Measurements from ENCODE around the gene PCDH9.

Gene PCDH9

GRCh38 chr13:66977161-66977560, 253.0 kb downstream of the PCDH9 start:
- TF ChIP-seq, protein P1, sequence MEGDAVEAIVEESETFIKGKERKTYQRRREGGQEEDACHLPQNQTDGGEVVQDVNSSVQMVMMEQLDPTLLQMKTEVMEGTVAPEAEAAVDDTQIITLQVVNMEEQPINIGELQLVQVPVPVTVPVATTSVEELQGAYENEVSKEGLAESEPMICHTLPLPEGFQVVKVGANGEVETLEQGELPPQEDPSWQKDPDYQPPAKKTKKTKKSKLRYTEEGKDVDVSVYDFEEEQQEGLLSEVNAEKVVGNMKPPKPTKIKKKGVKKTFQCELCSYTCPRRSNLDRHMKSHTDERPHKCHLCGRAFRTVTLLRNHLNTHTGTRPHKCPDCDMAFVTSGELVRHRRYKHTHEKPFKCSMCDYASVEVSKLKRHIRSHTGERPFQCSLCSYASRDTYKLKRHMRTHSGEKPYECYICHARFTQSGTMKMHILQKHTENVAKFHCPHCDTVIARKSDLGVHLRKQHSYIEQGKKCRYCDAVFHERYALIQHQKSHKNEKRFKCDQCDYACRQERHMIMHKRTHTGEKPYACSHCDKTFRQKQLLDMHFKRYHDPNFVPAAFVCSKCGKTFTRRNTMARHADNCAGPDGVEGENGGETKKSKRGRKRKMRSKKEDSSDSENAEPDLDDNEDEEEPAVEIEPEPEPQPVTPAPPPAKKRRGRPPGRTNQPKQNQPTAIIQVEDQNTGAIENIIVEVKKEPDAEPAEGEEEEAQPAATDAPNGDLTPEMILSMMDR (IDR thresholded peaks at IDR 0.05): no peak

DNA sequence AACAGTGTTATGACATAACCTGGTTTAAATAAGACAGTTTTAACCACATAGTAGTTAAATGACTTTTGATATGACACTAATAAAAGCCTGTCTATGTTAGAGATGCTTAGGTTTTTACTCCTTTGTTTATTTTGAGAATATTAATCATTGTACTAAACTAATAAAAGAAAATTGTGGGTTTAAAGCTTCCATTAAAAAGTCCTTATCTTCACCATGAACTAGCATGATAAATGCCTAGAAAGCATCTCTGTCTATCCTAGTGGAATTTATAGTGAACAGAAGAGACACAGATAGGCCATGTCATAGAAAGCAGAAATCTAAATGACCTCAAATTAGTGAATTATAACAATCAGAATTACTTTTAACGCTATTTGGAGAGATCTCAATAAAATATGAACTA, 255.2 kb downstream of the PCDH9 start:
- TF ChIP-seq, protein P1 (IDR thresholded peaks at IDR 0.05): no peak

DNA sequence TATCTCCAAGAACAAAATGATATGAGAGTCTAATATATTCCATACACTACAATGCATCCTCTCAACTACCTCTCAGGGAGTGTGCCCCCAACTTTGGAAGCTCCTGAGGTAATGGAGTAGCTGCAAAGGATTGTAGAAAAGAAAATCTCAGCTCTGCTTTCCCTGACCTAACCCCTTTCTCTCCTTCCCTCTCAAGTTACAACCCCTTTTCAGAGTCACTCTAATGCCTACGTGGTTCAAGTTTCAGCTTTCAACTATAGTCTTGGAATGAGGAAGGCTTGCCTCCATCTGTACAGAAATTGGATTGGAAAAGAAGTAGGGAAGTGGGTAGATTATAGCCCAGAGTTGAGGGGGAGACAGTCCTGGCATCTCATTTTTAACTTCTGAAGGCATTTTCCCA, 256.0 kb downstream of the PCDH9 start:
- TF ChIP-seq, protein P1 (IDR thresholded peaks at IDR 0.05): no peak

DNA sequence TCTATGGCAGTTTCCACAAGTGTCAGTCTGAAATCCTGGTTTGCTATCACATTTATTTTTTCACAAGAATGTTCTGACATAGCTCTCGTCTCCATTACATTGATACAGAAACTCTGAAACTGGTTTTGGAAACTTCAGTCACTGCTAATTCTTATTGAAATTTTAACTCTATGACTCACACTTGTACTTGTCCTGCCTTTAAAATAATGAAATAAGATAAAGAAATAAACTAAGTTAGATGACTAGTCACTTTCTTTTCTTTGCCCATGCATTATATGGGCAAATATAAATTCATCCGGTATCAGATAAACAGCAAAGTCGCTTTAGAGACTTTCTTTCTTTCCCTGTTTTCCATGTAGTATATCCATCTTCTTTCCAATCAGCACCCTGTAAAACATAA, 257.5 kb downstream of the PCDH9 start:
- TF ChIP-seq, protein P1 (IDR thresholded peaks at IDR 0.05): no peak

DNA sequence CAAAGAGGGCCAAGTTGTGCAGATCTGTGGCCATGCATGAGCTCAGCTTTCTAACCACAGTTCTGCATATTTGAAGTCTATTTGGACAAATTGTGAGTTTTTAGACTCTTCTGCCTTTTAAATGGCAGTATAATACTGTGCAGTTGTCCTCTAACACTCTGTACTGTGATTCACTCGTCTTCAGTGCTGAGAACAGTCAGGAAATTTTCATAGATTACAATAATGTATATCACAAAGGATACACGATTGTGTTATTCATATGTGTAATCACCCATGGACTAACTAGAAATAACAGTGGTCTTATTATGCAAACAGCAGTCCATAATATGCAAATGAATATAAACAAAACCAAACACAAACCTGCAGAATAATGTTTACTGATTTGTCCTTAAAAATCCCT, 259.1 kb downstream of the PCDH9 start:
- TF ChIP-seq, protein P1 (IDR thresholded peaks at IDR 0.05): no peak

- TF ChIP-seq, protein P1 (IDR thresholded peaks at IDR 0.05): no peak
Observed at GRCh38 chr13:66969291-66969690, 260.8 kb downstream of the PCDH9 start.

DNA sequence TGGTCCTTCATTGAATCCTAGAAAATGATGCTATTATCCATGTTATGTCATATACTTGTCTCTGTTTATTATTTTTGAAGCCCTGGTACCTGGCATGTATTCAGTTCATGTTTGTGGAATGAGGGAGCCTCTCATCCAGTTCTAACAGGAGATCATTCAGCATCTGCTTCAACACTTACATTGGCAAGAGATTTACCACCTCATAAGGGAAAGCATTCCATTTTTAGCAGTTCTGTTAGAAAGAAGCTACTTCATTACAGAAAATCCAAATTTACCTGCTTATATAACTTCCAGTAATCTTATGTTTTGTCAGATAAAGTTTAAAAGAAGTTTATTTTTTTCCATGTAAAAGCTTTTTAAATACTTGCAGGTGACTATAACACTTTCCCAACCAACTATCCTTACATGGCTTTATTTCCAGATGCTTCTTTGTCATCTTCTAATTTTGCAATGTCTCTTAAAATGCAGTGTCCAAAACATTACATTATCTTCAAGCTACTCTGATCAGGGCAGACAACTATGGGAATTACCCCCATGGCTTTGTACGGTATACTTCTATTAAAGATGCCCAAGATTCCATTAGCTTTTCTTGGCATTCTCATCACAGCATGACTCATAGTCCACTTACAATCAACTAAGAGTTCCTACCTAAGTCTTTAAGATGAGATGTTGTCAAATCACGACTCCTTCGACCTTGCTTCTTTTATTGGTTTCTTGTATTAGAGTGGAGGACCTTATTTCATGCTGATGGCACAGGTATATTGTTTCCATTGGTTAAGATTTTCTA, 262.1 kb downstream of the PCDH9 start:
- TF ChIP-seq, protein P1 (IDR thresholded peaks at IDR 0.05): no peak

- TF ChIP-seq, protein P1 (IDR thresholded peaks at IDR 0.05): no peak
Observed at GRCh38 chr13:66965181-66965580, 265.0 kb downstream of the PCDH9 start.

All from LNCAP (cell line).